Adrenal gland (tissue), 5 donors: Measurements from ENCODE around the gene ENC1.

ENCODE experiments used
- CTCF ChIP-seq, 6 experiments: fragments of 450-650 bp in 4 of 6; fragments of 200-600 bp in 2 of 6; sonication (generic) in 1 of 6; IDR thresholded peaks; 1 replicate in 5 of 6; 2 replicates in 1 of 6; pipeline versions ENCODE4 v1.5.1 to v1.8.0; 2016 to 2021; ENCODE audit warnings: antibody characterized with exemption in 6 of 6, mild to moderate bottlenecking in 2 of 6, moderate library complexity in 1 of 6
- POLR2A ChIP-seq, 2 donors: fragments of 450-650 bp; IDR thresholded peaks; one replicate each; pipeline ENCODE4 v1.6.1; 2017; ENCODE audit warnings: antibody characterized with exemption in 2 of 2, mild to moderate bottlenecking in 2 of 2, moderate library complexity in 1 of 2
- donor health status: DM: no; HTN: no; CAD: no.

- TF ChIP-seq CTCF (IDR thresholded peaks at IDR 0.05): peak; percentile 24 to 75 (median 52)
- peak; percentile 27 to 72 for TF ChIP-seq POLR2A (IDR thresholded peaks at IDR 0.05)
These were observed at the start of gene ENC1 for GRCh38 chr5:74640450-74640953.
